Measurements from ENCODE around the gene C4orf17. TPM values are rescaled to one million over a fixed set of nuclear protein-coding genes. Genes with fewer than 3 reads are reported as not detected.

The C4orf17 gene
- total RNA-seq (2021) (not detected in 3 replicates), Bru-seq, nascent RNA (not detected)
- long read RNA-seq, experiment 1, result 0 reads
- long read RNA-seq, experiment 2, result 0 reads
- long read RNA-seq, experiment 3, result 0 reads

GRCh38 chr4:99510721-99511120, at the start of gene C4orf17:
TSS of gene C4orf17 (plus strand) at chr4:99511021. CDS start at chr4:99513082, 2,061 bp downstream.
- ChIA-PET CTCF (no interaction called here), POLR2A (no interaction called here)
- DNase-seq (ENCODE audit: low spot score) (no peak), ATAC-seq (no peak)
- Mint-ChIP-seq H3K4me3 (no peak within 1 kb of the TSS), H3K27me3 (ENCODE audit: low read depth) (no peaks in the 10 kb centered on the region; the same call in 1 of the 2 replicates), H3K36me3 (no peaks in the 10 kb centered on the region), H3K4me1 (no peaks in the 10 kb centered on the region), H3K9me3 (peaks cover 15% of the 10 kb centered on the region), H3K27ac (no peak within 1 kb of the TSS)
- TF ChIP-seq RORB (CRISPR knock-in tag; IDR thresholded peaks at IDR 0.05) (no peak), ATF1 (CRISPR knock-in tag; IDR thresholded peaks at IDR 0.05) (no peak), CREB1 (CRISPR knock-in tag; IDR thresholded peaks at IDR 0.05) (no peak), NR2C2 (CRISPR knock-in tag; IDR thresholded peaks at IDR 0.05) (no peak), NR1H2 (CRISPR knock-in tag; IDR thresholded peaks at IDR 0.05) (no peak), HMGA2 (CRISPR knock-in tag; IDR thresholded peaks at IDR 0.05) (no peak), ZNF219 (CRISPR knock-in tag; IDR thresholded peaks at IDR 0.05; ENCODE audit: borderline replicate concordance) (no peak), ZMAT4 (CRISPR knock-in tag; IDR thresholded peaks at IDR 0.05) (no peak), FOXP1 (CRISPR knock-in tag; IDR thresholded peaks at IDR 0.05; ENCODE audit: borderline replicate concordance) (no peak), ELF4 (CRISPR knock-in tag; IDR thresholded peaks at IDR 0.05; ENCODE audit: low read depth) (no peak), RELA (CRISPR knock-in tag; IDR thresholded peaks at IDR 0.05; ENCODE audit: borderline replicate concordance) (no peak), TEAD1 (CRISPR knock-in tag; IDR thresholded peaks at IDR 0.05) (no peak), ZNF281 (CRISPR knock-in tag; IDR thresholded peaks at IDR 0.05) (no peak)

DNA sequence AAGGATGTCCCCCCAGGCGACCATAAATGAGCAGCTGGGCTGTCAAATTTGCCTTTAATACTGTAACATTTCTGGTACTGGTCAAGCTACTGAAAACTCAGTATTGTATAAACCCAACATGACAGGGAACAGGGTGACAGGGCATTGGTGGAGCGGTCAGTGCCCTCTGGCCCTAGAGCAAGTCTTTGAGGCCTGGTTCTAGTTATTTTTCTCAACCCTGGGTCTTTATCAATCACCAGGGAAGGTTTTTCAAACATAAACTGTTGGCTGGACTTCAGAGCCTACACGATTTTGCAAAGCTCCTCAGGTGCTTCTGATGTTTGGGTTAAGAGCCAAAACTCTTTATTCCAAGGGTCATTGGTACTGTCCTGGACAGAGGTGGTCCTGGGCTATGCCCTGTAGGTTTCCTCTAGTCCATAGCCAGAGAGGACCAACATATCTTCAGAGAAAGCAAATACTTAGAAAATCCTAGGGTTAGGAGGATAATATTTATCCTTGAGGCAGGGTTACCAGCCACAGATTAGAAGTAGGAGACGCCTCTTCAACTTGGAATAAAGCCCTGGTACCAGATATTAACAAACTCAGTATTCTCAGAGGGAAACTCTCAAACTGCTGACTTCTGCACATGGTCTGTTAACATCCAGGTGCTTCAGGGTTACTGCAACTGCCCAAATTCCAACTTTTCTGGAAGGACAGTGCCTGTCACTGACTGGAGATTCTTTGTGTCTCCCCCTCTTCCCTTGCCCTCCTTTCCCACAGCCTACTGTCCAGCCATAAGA, 49.0 kb upstream of the C4orf17 start:
- H3K9me3 Mint-ChIP-seq, result no peaks in the 10 kb centered on the region
- CTCF ChIA-PET, result interaction anchor here (0.8 to 1.6 kb wide), 5 partner anchors 10 to 1318 kb away, joined by 3 to 7 read pairs (median 3); partner anchors contain the start of gene STPG2
- no peak for DNase-seq (ENCODE audit: low spot score)
- H3K4me3 Mint-ChIP-seq, result no peak overlapping the region
- H3K27ac Mint-ChIP-seq, result no peak overlapping the region
- no peak for ATAC-seq
- H3K27me3 Mint-ChIP-seq (ENCODE audit: low read depth), result no peaks in the 10 kb centered on the region; the same call in 1 of the 2 replicates
- no peaks in the 10 kb centered on the region for H3K36me3 Mint-ChIP-seq
- peaks cover 10% of the 10 kb centered on the region for H3K4me1 Mint-ChIP-seq
- POLR2A ChIA-PET, result no interaction called here
- TF ChIP-seq ZNF416 (CRISPR knock-in tag; IDR thresholded peaks at IDR 0.05) (no peak), CREB1 (CRISPR knock-in tag; IDR thresholded peaks at IDR 0.05) (no peak), FOXK1 (CRISPR knock-in tag; IDR thresholded peaks at IDR 0.05) (no peak), FOXJ3 (CRISPR knock-in tag; IDR thresholded peaks at IDR 0.05; ENCODE audit: borderline replicate concordance) (no peak), SMAD4 (CRISPR knock-in tag; IDR thresholded peaks at IDR 0.05) (no peak), ATF1 (CRISPR knock-in tag; IDR thresholded peaks at IDR 0.05) (no peak), ZNF138 (CRISPR knock-in tag; conservative IDR thresholded peaks at IDR 0.05) (no peak), IRF2 (CRISPR knock-in tag; IDR thresholded peaks at IDR 0.05; ENCODE audit: borderline replicate concordance, low read depth) (no peak), SP1 (CRISPR knock-in tag; conservative IDR thresholded peaks at IDR 0.05) (no peak), NFE2L1 (CRISPR knock-in tag; IDR thresholded peaks at IDR 0.05) (no peak), ZBTB21 (CRISPR knock-in tag; IDR thresholded peaks at IDR 0.05; ENCODE audit: borderline replicate concordance) (no peak)
- TF ChIP-seq, protein P1, sequence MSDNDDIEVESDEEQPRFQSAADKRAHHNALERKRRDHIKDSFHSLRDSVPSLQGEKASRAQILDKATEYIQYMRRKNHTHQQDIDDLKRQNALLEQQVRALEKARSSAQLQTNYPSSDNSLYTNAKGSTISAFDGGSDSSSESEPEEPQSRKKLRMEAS (CRISPR knock-in tag; IDR thresholded peaks at IDR 0.05), result no peak
- TF ChIP-seq, protein P2, sequence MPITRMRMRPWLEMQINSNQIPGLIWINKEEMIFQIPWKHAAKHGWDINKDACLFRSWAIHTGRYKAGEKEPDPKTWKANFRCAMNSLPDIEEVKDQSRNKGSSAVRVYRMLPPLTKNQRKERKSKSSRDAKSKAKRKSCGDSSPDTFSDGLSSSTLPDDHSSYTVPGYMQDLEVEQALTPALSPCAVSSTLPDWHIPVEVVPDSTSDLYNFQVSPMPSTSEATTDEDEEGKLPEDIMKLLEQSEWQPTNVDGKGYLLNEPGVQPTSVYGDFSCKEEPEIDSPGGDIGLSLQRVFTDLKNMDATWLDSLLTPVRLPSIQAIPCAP (CRISPR knock-in tag; IDR thresholded peaks at IDR 0.05), result no peak
- TF ChIP-seq, protein P3, sequence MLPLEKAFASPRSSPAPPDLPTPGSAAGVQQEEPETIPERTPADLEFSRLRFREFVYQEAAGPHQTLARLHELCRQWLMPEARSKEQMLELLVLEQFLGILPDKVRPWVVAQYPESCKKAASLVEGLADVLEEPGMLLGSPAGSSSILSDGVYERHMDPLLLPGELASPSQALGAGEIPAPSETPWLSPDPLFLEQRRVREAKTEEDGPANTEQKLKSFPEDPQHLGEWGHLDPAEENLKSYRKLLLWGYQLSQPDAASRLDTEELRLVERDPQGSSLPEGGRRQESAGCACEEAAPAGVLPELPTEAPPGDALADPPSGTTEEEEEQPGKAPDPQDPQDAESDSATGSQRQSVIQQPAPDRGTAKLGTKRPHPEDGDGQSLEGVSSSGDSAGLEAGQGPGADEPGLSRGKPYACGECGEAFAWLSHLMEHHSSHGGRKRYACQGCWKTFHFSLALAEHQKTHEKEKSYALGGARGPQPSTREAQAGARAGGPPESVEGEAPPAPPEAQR (CRISPR knock-in tag; IDR thresholded peaks at IDR 0.05), result no peak
- TF ChIP-seq, protein P4, sequence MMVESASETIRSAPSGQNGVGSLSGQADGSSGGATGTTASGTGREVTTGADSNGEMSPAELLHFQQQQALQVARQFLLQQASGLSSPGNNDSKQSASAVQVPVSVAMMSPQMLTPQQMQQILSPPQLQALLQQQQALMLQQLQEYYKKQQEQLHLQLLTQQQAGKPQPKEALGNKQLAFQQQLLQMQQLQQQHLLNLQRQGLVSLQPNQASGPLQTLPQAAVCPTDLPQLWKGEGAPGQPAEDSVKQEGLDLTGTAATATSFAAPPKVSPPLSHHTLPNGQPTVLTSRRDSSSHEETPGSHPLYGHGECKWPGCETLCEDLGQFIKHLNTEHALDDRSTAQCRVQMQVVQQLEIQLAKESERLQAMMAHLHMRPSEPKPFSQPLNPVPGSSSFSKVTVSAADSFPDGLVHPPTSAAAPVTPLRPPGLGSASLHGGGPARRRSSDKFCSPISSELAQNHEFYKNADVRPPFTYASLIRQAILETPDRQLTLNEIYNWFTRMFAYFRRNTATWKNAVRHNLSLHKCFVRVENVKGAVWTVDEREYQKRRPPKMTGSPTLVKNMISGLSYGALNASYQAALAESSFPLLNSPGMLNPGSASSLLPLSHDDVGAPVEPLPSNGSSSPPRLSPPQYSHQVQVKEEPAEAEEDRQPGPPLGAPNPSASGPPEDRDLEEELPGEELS (CRISPR knock-in tag; IDR thresholded peaks at IDR 0.05), result no peak
- TF ChIP-seq, protein P5, sequence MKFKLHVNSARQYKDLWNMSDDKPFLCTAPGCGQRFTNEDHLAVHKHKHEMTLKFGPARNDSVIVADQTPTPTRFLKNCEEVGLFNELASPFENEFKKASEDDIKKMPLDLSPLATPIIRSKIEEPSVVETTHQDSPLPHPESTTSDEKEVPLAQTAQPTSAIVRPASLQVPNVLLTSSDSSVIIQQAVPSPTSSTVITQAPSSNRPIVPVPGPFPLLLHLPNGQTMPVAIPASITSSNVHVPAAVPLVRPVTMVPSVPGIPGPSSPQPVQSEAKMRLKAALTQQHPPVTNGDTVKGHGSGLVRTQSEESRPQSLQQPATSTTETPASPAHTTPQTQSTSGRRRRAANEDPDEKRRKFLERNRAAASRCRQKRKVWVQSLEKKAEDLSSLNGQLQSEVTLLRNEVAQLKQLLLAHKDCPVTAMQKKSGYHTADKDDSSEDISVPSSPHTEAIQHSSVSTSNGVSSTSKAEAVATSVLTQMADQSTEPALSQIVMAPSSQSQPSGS (CRISPR knock-in tag; IDR thresholded peaks at IDR 0.05; ENCODE audit: borderline replicate concordance, low read depth), result no peak
